ENCODE results near the gene SDR42E1. TPM values are rescaled to one million over a fixed set of nuclear protein-coding genes. Genes with fewer than 3 reads are reported as not detected.

SDR42E1 gene
- total RNA-seq, 4 donors from 2014 or later = 0.16 to 2.3 (median 0.20) TPM

- TF ChIP-seq, protein P1, sequence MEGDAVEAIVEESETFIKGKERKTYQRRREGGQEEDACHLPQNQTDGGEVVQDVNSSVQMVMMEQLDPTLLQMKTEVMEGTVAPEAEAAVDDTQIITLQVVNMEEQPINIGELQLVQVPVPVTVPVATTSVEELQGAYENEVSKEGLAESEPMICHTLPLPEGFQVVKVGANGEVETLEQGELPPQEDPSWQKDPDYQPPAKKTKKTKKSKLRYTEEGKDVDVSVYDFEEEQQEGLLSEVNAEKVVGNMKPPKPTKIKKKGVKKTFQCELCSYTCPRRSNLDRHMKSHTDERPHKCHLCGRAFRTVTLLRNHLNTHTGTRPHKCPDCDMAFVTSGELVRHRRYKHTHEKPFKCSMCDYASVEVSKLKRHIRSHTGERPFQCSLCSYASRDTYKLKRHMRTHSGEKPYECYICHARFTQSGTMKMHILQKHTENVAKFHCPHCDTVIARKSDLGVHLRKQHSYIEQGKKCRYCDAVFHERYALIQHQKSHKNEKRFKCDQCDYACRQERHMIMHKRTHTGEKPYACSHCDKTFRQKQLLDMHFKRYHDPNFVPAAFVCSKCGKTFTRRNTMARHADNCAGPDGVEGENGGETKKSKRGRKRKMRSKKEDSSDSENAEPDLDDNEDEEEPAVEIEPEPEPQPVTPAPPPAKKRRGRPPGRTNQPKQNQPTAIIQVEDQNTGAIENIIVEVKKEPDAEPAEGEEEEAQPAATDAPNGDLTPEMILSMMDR (IDR thresholded peaks at IDR 0.05; ENCODE audit: low read depth) = no peak
These were observed 23.6 kb downstream of the SDR42E1 start for GRCh38 chr16:81987706-81988105.

- TF ChIP-seq, protein P1 (IDR thresholded peaks at IDR 0.05; ENCODE audit: low read depth) = no peak
These were observed 24.1 kb downstream of the SDR42E1 start for GRCh38 chr16:81987121-81987520.

DNA sequence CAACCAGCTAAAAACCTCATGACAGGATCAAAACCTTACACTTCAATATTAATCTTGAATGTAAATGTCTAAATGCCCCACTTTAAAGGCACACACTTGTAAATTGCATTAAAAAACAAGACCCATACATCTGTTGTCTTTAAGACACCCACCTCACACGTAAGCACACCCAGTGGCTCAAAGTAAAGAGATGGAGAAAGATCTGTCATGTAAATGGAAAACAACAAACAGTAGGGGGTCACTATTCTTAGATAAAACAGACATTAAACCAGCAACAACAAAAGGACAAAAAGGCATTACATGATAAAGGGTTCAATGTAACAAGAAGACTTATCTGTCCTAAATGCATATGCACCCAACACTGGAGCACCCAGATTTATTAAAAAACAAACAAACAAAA, 35.6 kb downstream of the SDR42E1 start:
- TF ChIP-seq, protein P1 (IDR thresholded peaks at IDR 0.05; ENCODE audit: low read depth) = no peak

- TF ChIP-seq, protein P1 (IDR thresholded peaks at IDR 0.05; ENCODE audit: low read depth) = no peak
These were observed 37.5 kb downstream of the SDR42E1 start for GRCh38 chr16:81973737-81974136.

DNA sequence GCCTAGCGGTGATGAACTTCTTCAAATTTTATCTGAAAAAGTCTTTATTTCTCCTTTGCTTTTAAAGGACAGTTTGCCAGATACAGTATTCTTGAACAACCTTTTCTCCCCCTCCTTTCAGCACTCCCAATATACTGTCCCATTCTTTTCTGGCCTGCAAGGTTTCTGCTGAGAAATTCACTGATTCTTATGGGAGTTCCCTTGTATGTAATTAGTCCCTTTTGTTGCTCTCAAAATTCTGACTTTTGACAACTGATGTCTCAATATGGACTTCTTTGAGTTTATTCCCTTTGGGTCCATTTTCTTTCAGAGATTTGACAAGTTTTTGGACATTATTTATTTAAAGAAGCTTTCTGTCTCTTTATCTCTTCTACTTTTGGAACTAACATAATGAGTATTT, 39.4 kb downstream of the SDR42E1 start:
- TF ChIP-seq, protein P1 (IDR thresholded peaks at IDR 0.05; ENCODE audit: low read depth) = no peak

DNA sequence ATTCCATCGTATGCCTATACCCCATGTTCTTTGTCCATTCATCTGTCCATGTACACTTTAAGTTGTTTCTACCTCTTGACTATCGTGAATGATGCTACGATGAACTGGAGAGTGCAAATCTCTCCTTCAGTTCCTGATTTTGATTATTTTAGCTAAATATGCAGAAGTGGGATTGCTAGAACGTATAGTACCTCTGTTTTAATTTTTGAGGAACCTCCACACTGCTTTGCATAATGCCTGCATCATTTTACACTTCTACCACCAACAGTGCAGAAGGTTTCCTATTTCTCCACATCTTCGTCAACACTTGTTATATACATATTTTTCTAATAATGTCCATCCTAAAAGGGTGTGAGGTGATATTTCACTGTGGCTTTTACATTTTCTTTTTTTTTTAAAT, 43.9 kb downstream of the SDR42E1 start:
- TF ChIP-seq, protein P1 (IDR thresholded peaks at IDR 0.05; ENCODE audit: low read depth) = no peak

DNA sequence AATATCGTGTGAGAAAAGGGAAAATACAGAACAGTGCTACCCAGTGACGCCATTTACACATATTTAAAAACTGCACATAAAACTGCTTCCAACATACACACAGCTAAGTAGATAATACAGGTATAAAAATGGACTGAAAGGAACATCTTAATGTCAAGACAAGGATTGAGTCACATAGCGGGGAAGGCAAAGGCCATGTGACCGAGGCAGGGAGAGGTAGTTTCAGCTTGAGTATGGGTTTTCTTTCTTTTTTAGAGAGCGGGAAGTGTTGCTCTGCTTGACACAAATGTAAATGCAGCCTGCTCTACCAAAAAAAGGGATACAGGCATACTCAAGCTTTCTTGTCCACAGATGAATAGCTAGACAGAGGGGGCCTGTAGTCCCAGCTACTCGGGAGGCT, 46.5 kb downstream of the SDR42E1 start:
- TF ChIP-seq, protein P1 (IDR thresholded peaks at IDR 0.05; ENCODE audit: low read depth) = no peak
